HL-60 (cell line): ENCODE results near the gene BACE1.

Experiments
- DNase-seq, 2 experiments: peaks; one replicate each; pipeline ENCODE4 v3.0.0-alpha.2; 2010 to 2020; ENCODE audit warnings: low read depth in 1 of 2, low spot score in 1 of 2
- H3K27ac ChIP-seq: fragments of 250-450 bp; sonication (Bioruptor Pico); replicated peaks from 2 replicates; pipeline ENCODE4 v1.5.1; 2020; ENCODE audit warnings: mild to moderate bottlenecking, moderate library complexity
- H3K27me3 ChIP-seq: fragments of 250-450 bp; sonication (Bioruptor Pico); 2 replicates; pipeline ENCODE4 v1.5.1; 2021; ENCODE audit warnings: mild to moderate bottlenecking, moderate library complexity; ENCODE audit not compliant: insufficient read depth, poor library complexity, severe bottlenecking
- H3K4me3 ChIP-seq: replicated peaks from 2 replicates; pipeline ENCODE4 v1.5.1; 2011; ENCODE audit warnings: mild to moderate bottlenecking, control low read depth, low read length; ENCODE audit not compliant: insufficient read depth
- GABPA ChIP-seq: IDR thresholded peaks from 2 replicates; pipeline ENCODE4 v1.6.1; 2012; ENCODE audit warnings: low read depth
- POLR2AphosphoS5 ChIP-seq: IDR thresholded peaks from 2 replicates; pipeline ENCODE4 v1.6.1; 2012; ENCODE audit warnings: low read depth
- REST ChIP-seq: IDR thresholded peaks from 2 replicates; pipeline ENCODE4 v1.6.1; 2012; ENCODE audit warnings: low read depth; ENCODE audit not compliant: insufficient replicate concordance
- SPI1 ChIP-seq: IDR thresholded peaks from 2 replicates; pipeline ENCODE4 v1.6.1; 2012; ENCODE audit warnings: low read depth, mild to moderate bottlenecking, borderline replicate concordance
- TF ChIP-seq, protein P1 (sequence below): IDR thresholded peaks from one replicate; pipeline ENCODE4 v1.5.1; 2011; ENCODE audit warnings: low read length, control low read depth, inconsistent platforms; ENCODE audit not compliant: insufficient read depth

BACE1 gene

DNA sequence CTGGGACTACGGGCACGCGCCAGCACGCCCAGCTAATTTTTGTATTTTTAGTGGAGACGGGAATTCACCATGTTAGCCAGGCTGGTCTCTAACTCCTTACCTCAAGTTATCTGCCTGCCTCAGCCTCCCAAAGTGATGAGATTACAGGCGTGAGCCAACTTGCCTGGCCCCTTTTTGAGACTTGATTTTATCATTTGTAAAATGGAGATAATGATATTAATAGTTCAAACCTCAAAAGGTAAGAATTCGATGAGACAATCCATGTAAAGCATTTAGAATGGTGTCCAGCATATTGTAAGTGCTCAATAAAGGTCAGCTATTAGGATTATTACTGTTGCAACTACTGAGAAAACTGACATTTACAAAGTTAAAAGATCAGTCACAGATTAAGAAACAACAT is 2.7 kb upstream of the BACE1 start:
- Histone ChIP-seq H3K4me3 (no peak overlapping the region), H3K27me3 (peaks cover 10% of the 10 kb centered on the region), H3K27ac (no peak overlapping the region)
- DNase-seq: no peak
- TF ChIP-seq GABPA: no peak
- TF ChIP-seq, protein P1, sequence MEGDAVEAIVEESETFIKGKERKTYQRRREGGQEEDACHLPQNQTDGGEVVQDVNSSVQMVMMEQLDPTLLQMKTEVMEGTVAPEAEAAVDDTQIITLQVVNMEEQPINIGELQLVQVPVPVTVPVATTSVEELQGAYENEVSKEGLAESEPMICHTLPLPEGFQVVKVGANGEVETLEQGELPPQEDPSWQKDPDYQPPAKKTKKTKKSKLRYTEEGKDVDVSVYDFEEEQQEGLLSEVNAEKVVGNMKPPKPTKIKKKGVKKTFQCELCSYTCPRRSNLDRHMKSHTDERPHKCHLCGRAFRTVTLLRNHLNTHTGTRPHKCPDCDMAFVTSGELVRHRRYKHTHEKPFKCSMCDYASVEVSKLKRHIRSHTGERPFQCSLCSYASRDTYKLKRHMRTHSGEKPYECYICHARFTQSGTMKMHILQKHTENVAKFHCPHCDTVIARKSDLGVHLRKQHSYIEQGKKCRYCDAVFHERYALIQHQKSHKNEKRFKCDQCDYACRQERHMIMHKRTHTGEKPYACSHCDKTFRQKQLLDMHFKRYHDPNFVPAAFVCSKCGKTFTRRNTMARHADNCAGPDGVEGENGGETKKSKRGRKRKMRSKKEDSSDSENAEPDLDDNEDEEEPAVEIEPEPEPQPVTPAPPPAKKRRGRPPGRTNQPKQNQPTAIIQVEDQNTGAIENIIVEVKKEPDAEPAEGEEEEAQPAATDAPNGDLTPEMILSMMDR: no peak
- TF ChIP-seq SPI1: no peak
- TF ChIP-seq POLR2AphosphoS5: no peak
- no peak for TF ChIP-seq REST

- TF ChIP-seq POLR2AphosphoS5: no peak
- TF ChIP-seq, protein P1: no peak
- TF ChIP-seq SPI1: no peak
- TF ChIP-seq REST: no peak
- TF ChIP-seq GABPA: no peak
These were observed 515 bp downstream of the BACE1 start for GRCh38 chr11:117315285-117316196.

GRCh38 chr11:117314840-117315239 is 1.2 kb downstream of the BACE1 start:
- peaks cover 10% of the 10 kb centered on the region for H3K27me3 ChIP-seq
- H3K27ac ChIP-seq: no peak overlapping the region
- TF ChIP-seq REST: no peak
- TF ChIP-seq, protein P1: no peak
- no peak for TF ChIP-seq POLR2AphosphoS5
- TF ChIP-seq SPI1: no peak
- TF ChIP-seq GABPA: no peak
- H3K4me3 ChIP-seq: peak overlapping the region; percentile 57; the same call in 1 of the 2 replicates
- DNase-seq: peak; percentile 43 to 52

More at GRCh38 chr11:117315285-117316196, 515 bp downstream of the BACE1 start:
- Histone ChIP-seq H3K4me3 (peak overlapping the region; percentile 57), H3K27ac (no peak overlapping the region), H3K27me3 (peaks cover 10% of the 10 kb centered on the region)
- DNase-seq: no peak
